Renal pelvis (tissue), 12 donors: ENCODE measurements around the gene UBP1. TPM values are rescaled to one million over a fixed set of nuclear protein-coding genes. Genes with fewer than 3 reads are reported as not detected.
"Not testable (repeated sequence)": the region's sequence is repeated elsewhere in the genome, so short reads cannot be mapped to it uniquely, and the experiment has no call there.

Experiments
- DNase-seq: peaks from one replicate; pipeline ENCODE4 v3.0.0-alpha.2; 2013
- long read RNA-seq, 16 experiments: transcript quantifications; one replicate each; lab custom pipeline, GENCODE V29; 2026
- polyA plus RNA-seq, 3 donors: library from polyadenylated mRNA; unstranded; fragments of 120-200 nt; gene quantifications; one replicate each; pipeline ENCODE4 v1.2.1, GENCODE V29; 2013; ENCODE audit not compliant: insufficient read length in 3 of 3

UBP1 gene, protein sequence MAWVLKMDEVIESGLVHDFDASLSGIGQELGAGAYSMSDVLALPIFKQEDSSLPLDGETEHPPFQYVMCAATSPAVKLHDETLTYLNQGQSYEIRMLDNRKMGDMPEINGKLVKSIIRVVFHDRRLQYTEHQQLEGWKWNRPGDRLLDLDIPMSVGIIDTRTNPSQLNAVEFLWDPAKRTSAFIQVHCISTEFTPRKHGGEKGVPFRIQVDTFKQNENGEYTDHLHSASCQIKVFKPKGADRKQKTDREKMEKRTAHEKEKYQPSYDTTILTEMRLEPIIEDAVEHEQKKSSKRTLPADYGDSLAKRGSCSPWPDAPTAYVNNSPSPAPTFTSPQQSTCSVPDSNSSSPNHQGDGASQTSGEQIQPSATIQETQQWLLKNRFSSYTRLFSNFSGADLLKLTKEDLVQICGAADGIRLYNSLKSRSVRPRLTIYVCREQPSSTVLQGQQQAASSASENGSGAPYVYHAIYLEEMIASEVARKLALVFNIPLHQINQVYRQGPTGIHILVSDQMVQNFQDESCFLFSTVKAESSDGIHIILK
- 10 to 100 TPM; 91.9 to 96.8 (median 94.7) TPM for polyA plus RNA-seq
- long read RNA-seq, donor 1, partial matches to known transcripts, result 0 of 1 reads
- long read RNA-seq, donor 1, other reads (novel, unspliced or antisense), result 0 of 1 reads
- long read RNA-seq, donor 2, full-length matches to known transcripts, result 11 of 11 reads
- long read RNA-seq, donor 2, partial matches to known transcripts, result 0 of 11 reads
- long read RNA-seq, donor 2, other reads (novel, unspliced or antisense), result 0 of 11 reads
- long read RNA-seq, donor 3, full-length matches to known transcripts, result 7 of 7 reads
- long read RNA-seq, donor 3, partial matches to known transcripts, result 0 of 7 reads
- long read RNA-seq, donor 3, other reads (novel, unspliced or antisense), result 0 of 7 reads
- long read RNA-seq, donor 4, full-length matches to known transcripts, result 4 of 4 reads
- long read RNA-seq, donor 4, partial matches to known transcripts, result 0 of 4 reads
- long read RNA-seq, donor 4, other reads (novel, unspliced or antisense), result 0 of 4 reads
- long read RNA-seq, donor 5, partial matches to known transcripts, result 0 of 1 reads
- long read RNA-seq, donor 5, other reads (novel, unspliced or antisense), result 0 of 1 reads
- long read RNA-seq, donor 6, full-length matches to known transcripts, result 9 of 9 reads
- long read RNA-seq, donor 6, partial matches to known transcripts, result 0 of 9 reads
- long read RNA-seq, donor 6, other reads (novel, unspliced or antisense), result 0 of 9 reads
- long read RNA-seq, donor 7, full-length matches to known transcripts, result 4 of 10 reads
- long read RNA-seq, donor 7, partial matches to known transcripts, result 6 of 10 reads
- long read RNA-seq, donor 7, other reads (novel, unspliced or antisense), result 0 of 10 reads
- long read RNA-seq, donor 8, partial matches to known transcripts, result 0 of 1 reads
- long read RNA-seq, donor 8, other reads (novel, unspliced or antisense), result 0 of 1 reads
- long read RNA-seq, donor 9, full-length matches to known transcripts, result 4 of 4 reads
- long read RNA-seq, donor 9, partial matches to known transcripts, result 0 of 4 reads
- long read RNA-seq, donor 9, other reads (novel, unspliced or antisense), result 0 of 4 reads
- long read RNA-seq, donor 10, full-length matches to known transcripts, result 2 of 2 reads
- long read RNA-seq, donor 10, partial matches to known transcripts, result 0 of 2 reads
- long read RNA-seq, donor 10, other reads (novel, unspliced or antisense), result 0 of 2 reads
- long read RNA-seq, donor 11, full-length matches to known transcripts, result 2 of 2 reads
- long read RNA-seq, donor 11, partial matches to known transcripts, result 0 of 2 reads
- long read RNA-seq, donor 11, other reads (novel, unspliced or antisense), result 0 of 2 reads
- long read RNA-seq, donor 12, full-length matches to known transcripts, result 12 of 24 reads
- long read RNA-seq, donor 12, partial matches to known transcripts, result 12 of 24 reads
- long read RNA-seq, donor 12, other reads (novel, unspliced or antisense), result 0 of 24 reads
- long read RNA-seq, donor 13, result 0 reads
- long read RNA-seq, donor 14, result 0 reads
- long read RNA-seq, donor 15, partial matches to known transcripts, result 5 of 6 reads
- long read RNA-seq, donor 15, other reads (novel, unspliced or antisense), result 0 of 6 reads
- long read RNA-seq, donor 16, full-length matches to known transcripts, result 2 of 7 reads
- long read RNA-seq, donor 16, partial matches to known transcripts, result 5 of 7 reads
- long read RNA-seq, donor 16, other reads (novel, unspliced or antisense), result 0 of 7 reads

DNA sequence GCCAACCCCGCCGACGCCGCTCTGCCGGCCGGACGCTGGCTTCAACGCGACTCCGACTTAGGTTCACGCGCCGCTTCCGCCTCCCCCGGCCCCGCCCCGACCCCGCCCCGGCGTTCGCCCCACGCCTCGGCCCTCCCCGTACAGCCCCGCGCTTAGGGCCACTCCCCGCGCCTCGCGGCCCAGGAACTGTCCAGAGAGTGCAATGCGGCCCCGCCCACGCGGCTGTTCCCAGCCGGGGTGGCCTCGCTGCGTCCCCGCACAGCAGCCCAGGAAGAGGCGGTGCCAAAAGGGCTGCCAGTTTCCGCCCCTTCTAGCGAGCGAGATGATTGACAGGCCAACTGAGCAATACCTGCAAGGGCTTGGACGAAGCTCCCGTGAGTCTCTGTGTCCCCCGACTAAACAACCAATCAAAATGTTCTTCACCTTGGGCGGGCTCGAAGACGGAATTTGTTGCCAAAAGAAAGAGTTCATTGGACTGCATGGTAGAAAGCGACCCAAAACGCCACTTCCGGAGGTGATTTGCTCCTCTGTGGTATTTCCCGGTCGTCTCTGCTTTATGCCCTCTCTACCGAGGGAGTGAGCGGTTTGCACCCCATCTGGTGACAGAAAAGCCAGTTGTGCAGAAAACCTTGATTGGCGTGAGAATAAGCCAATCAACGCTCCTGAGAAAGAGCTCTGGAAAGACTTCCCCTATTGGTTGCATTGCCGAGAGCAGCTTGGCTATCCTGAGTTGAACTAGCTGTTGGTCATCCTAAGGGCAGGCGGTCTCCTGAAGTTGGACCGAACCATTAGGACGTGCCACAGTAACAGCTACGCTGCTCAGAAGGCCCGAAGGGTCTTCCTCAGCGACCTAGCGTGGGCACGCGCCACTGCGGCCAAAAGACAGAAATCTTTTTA, at the start of gene UBP1:
Gene UBP1 (minus strand): TSS at position 78 of the 897 bp plus-strand sequence. CDS start 557 bp downstream, outside the sequence.
- peak; percentile 100 for DNase-seq

DNA sequence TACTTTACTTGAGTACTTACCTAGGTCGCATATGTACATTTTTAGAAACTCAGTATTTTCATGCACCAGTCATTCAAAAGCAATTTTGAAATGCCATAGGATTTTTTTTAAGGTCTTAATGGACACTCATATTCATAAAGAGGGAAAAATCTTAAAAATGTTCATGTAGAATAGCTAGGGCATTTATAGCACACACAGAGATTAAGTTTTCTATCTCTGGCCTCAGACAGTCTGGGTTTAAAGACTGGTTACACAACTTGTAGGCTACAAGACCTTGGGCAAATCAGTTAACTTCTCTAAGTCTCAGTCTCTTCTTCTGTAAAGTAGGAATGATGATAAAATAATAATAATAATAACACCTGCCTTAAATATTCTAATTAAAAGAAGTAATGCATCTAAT, 48.5 kb upstream of the UBP1 start:
- DNase-seq, result no peak

DNA sequence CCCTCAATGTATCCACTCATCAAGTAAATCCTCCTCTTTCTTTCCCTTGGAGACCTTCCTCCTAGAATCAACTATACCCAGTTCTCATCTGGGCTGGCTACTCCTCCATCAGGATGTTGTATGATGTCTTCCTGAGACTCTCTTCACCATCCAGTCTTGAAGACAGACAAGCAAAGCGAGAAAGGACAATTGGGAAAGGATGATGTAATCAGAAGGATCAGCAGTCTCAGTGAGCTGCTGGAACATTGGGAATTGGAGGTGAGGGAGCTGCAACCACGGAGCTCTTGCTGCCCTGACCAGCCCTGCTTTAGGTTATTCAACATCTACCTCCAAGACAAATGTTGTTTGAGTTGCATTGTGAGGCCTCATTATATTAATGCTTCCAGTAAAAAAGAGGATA, 48.0 kb upstream of the UBP1 start:
- no peak for DNase-seq

DNA sequence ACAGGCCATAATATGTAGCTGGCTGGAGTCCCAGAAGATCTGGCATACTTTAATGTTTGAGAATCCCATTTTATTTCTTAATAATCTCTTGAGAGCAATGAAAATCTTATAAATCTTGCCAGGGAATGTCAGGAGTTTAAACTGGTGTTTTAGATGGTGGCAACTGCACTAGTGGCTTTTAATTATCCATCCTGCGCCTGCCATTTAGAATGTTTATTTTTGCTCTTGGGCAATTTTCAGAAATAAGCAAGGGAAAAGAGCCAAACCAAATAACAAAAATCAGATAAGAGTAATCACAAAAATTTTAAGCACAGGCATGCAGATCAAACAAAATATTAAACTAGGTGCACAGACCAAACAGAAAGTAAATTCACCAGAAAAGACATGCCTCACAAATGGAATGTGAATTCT, 41.9 kb upstream of the UBP1 start:
- peak; percentile 9 for DNase-seq

DNA sequence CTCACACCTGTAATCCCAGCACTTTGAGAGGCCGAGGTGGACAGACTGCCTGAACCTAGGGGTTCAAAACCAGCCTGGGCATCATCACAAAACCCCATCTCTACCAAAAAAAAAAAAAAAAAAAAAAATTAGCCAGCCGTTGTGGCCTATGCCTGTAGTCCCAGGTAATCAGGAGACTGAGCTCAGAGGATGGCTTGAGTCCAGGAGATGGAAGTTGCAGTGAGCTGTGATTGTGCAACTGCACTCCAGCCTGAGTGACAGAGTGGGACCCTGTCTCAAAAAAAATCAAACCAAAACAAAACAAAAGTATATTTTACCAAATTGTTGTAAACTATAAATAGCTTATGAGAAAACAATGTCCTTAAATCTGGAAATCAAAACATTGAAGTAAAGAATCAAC, 34.7 kb upstream of the UBP1 start:
- DNase-seq, result no peak

DNA sequence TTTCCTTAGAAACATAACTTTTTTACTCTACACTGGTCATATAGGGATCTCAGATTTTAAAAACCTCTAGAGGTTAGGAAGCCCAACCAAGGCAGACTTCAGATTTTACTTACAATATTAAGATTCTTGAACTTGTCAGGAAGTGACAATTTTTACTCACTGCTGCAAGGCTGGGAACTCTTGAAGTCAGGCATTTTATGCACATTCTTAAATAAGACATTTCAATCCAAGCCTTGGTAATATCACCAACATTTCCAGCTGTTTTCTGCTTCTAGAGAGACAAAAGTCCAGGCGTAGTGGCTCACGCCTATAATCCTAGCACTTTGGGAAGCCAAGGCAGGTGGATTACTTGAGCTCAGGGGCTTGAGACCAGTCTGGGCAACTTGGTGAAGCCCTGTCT, 33.6 kb upstream of the UBP1 start:
- DNase-seq, result no peak

DNA sequence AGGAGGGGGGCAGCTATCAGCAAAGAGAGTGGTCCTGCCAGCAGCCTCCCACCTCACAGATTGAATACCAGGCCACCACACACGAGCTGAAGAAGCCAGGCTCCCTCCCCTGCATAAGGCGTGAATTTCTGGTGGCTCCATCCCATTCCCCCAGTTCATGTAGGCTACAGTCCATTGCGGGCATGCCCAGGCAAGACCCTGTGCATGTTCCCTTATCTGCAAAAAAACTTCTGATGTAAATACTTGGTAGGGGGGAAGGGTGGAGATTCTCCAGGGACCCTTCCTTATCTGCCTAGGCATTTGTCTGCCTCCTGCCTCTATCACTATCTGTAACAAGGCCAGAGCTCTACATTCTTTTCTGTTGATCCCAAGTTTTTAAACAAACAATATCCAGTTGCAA, 27.6 kb upstream of the UBP1 start:
- no peak for DNase-seq

DNA sequence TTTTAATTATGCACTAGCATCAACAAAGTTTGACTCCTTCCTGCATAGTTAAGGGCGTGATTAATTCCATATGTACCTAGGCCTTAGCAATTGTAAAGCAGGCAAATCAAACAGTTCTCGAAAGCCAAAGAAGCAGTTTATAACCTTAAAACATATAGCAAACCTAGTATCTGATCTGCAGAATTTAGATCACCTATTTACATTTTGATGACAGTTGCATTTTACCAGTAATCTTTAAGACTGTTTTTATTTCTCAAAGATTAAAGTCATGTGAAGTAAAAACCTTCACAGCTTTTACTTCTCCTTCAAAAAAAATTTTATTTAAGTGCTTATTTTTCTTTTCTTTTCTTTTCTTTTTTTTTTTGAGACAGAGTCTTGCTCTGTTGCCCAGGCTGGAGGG, 20.9 kb upstream of the UBP1 start:
- no peak for DNase-seq

DNA sequence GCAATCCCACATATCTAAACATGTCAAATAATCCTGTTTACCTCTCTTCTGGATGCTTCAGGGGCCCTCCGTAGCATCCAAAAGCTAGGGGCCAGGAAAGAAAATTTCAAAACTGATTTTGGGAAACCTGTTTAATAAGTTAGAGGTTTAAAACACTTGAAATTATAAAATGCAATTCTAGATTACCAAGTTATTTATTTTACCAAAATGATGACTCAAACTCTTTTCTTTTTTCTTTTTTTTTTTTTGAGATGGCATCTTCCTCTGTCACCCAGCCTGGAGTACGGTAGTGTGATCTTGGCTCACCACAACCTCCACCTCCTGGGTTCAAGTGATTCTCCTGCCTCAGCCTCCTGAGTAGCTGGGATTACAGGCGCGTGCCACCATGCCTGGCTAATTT, 19.4 kb upstream of the UBP1 start:
- not testable (repeated sequence) for DNase-seq

DNA sequence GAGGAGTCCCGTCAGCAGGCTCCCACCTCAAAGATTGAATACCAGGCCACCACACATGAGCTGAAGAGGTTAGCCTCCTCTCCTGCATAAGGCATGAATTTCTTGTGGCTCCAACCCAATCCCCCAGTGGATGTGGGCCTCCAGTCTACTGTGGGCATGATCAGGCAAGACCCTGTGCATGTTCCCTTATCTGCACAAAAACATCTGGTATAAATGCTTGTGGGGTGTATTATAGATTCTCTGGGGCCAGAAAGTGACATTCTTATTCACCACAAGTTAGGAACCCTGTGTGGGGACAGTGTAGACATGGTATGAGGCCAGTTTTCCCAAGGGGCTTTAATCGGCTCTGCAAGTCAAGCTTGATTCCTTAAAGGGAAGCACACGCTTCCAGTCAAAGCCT, 18.2 kb upstream of the UBP1 start:
- DNase-seq, result no peak

DNA sequence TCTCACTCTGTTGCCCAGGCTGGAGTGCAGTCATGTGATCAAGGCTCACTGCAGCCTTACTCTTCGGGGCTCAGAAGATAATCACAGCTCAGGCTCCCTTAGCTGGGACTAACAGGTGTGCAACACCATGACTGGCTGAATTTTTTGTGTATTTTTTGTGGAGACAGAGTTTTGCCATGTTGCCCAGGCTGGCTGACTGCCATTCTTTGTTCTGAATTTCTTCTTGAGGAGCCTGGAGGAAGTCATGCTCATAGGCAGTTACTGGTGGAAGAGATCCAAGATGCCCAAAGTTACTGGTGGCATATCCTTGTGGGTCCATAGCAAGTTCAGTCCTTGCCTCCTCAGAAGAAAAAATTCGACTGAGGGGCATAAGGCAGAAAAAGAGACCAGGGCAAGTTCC, 16.6 kb upstream of the UBP1 start:
- DNase-seq, result no peak

DNA sequence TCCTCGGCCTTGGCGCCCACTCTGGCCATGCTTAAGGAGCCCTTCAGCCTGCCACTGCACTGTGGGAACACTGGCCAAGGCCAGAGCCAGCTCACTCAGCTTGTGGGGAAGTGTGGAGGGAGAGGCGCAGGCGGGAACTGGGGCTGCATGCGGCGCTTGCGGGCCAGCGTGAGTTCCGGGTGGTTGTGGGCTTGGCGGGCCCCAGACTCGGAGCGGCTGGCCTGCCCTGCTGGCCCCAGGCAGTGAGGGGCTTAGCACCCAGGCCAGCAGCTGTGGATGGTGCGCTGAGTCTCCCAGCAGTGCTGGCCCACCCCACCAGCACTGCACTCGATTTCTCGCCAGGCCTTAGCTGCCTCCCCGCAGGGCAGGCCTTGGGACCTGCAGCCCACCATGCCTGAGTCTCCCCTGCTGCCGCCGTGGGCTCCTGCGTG, 13.1 kb upstream of the UBP1 start:
- no peak for DNase-seq

DNA sequence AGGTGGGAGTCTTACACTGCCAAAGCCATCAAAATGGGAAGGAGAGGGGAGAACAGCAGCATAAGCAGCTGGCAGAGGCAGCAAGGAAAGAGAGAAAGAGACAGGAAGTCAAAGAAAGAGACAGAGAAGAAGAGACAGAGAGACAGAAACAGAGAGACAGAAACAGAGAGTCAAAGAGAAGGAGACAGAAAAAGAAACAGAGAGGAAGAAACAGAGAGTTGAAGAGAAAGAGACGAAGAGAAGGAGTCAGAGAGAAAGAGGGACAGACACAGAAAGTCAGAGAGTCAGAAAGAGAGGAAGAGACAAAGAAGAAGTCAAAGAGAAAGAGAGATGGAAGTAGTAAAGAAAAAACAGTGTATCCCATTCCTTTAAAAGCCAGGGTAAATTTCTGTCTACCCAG, 11.8 kb upstream of the UBP1 start:
- not testable (repeated sequence) for DNase-seq

DNA sequence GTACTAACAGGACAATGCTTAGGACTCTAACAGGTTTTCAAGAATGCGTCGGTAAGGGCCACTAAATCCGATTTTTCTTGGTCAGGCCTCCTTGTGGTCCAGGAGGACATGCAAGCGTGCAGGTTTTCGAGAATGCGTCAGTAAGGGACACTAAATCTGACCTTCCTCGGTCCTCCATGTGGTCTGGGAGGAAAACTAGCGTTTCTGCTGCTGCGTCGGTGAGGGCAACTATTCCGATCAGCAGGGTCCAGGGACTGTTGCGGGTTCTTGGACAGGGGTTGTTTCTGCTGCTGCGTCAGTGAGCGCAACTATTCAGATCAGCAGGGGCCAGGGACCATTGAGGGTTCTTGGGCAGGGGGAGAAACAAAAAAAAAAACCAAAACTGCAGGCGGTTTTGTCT, 7.8 kb upstream of the UBP1 start:
- no peak for DNase-seq

DNA sequence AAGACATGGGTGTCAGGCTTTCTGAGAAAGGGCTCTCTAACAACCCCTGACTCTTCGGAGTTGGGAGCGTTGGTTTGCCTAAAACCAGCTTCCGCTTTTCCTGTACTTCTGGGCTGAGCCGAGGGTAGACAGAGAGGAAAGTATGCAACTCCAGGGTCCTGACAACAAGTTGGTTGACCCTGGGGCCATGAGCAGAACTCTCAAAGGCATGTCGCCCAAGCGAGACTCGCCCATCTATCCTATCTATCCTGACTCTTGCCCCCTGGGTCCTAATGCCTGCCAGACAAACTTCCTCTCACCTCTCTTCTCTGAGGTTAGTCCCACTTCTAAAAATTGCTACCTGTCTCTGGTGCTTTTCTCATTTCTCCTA, 7.0 kb upstream of the UBP1 start:
- DNase-seq, result not testable (repeated sequence)

DNA sequence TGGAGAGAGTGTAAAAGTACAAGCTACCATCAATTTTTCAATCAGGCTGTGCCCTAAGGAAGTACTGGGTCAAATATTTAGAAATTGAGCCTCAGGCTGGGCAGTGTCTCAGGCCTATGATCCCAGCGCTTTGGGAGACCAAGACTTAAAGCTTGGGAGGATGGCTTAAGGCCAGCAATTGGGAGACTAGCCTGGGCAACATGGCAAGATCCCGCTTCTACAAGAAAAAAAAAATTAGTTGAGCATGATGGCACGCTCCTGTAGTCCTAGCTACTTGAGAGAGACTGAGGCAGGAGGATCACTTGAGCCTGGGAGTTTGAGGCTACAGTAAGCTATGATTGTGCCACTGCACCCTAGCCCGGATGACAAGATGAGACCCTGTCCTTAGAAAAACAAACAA, 2.0 kb upstream of the UBP1 start:
- DNase-seq, result no peak

DNA sequence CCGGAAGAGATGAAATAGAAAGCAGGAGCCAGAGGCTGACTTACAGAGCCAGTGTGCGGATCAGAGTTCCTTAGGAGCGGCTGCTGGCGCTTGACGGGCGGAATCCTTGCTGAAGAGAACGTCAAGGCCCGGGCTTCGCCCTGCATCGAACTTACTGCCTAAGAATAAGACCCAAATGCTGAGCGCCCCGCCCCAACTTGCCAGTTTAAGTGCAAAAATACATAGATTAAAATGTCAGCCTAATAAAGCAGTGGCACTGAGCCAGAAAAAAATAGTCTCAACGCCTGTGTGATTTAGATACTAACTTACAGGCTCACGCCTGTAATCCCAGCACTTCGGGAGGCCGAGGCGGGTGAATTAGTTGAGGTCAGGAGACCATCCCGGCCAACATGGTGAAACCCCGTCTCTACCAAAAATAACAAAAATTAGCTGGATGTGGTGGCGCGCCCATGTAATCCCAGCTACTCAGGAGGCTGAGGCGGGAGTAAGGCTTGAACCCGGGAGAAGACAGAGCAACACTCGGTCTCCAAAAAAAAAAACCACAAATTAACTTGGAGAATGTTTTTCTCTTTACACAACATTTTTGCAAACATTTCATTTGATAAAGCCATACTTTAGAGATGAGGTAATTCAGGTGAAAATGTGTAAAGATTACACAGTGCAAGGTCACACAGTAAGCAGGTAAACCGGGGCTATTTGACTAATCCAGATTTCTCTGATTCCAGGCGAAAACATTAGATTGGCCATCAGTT, 1.2 kb upstream of the UBP1 start:
- DNase-seq, result no peak
